Forelimb muscle (tissue), 1 donor: ENCODE results near the gene BCL2. TPM values are rescaled to one million over a fixed set of nuclear protein-coding genes. Genes with fewer than 3 reads are reported as not detected.

Source experiments
- DNase-seq: peaks from one replicate; pipeline ENCODE4 v3.0.0-alpha.2; 2013; ENCODE audit warnings: low read depth
- polyA plus RNA-seq: library from polyadenylated mRNA; unstranded; fragments of 120-200 nt; gene quantifications from one replicate; pipeline ENCODE4 v1.2.1, GENCODE V29; 2013; ENCODE audit not compliant: insufficient read length

BCL2 gene
- polyA plus RNA-seq, 1 donor: 13.1 TPM

GRCh38 chr18:63109022-63109421 lies 210.5 kb downstream of the BCL2 start:
- no peak for DNase-seq

- no peak for DNase-seq
These were observed 211.6 kb downstream of the BCL2 start for GRCh38 chr18:63107931-63108330.

GRCh38 chr18:63107171-63107845 lies 212.3 kb downstream of the BCL2 start:
- DNase-seq: no peak

DNA sequence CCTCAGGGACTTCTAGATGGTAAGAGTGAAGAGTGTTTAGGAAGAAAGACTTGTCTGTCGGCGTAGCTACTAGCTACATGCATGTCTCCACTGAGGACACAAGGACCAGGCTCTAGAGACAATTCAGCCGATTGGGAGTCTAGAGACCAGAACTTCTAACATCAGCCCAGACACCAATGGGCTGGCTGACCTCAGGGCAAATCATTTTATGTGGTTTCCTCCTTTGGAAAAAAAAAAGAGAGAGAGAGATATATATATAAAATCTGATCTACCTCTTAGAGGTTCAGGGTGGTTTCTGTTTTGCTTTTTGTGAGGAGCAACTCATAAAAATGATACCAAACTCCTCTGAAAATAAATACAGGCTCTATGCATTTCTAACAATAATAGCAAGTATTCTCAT lies 212.8 kb downstream of the BCL2 start:
- no peak for DNase-seq

GRCh38 chr18:63105636-63106316 lies 213.8 kb downstream of the BCL2 start:
- DNase-seq: no peak

- no peak for DNase-seq
These were observed 214.7 kb downstream of the BCL2 start for GRCh38 chr18:63104868-63105267.

GRCh38 chr18:63102941-63103744 lies 216.4 kb downstream of the BCL2 start:
- no peak for DNase-seq

GRCh38 chr18:63100630-63101055 lies 218.9 kb downstream of the BCL2 start:
- no peak for DNase-seq

DNA sequence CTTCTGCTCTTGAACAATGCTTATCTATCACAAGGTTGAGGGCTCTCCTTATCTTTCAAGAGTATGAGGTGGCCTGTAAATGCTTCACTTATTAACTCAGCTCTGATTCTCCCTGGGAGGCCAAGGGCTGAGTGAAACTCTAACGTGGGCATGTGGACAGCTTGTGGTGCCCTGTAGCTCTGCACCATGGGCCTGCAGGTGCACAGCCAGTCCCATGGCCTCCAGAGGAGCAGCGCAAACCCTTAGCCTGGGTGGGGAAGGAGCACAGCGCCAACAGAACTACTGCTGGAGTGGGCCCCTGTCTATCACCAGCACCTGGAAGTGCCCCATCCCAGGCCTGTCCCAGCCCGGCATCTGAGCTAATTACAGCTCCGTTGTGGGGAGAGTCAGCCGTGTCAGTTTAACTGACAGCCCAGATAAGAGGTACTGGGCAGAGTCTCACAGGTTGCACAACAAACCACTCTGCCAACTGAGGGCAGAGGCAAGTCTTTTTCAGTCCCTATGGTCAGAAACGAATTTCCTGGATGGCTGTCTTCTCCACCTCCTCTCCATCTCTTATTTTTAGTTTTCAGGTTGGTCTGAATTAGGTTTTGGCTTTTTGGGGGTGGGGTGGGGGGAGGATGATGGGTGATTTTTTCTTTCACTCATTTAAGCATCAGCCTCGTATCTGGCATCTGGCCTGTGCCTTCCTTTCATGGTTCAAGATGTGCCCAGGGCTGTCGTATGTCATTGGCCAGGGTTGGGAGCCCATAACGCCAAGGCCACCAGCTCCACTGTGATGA lies 219.5 kb downstream of the BCL2 start:
- no peak for DNase-seq

GRCh38 chr18:63099091-63099840 lies 220.3 kb downstream of the BCL2 start:
- no peak for DNase-seq

GRCh38 chr18:63098018-63098981 lies 221.3 kb downstream of the BCL2 start:
- DNase-seq: no peak

DNA sequence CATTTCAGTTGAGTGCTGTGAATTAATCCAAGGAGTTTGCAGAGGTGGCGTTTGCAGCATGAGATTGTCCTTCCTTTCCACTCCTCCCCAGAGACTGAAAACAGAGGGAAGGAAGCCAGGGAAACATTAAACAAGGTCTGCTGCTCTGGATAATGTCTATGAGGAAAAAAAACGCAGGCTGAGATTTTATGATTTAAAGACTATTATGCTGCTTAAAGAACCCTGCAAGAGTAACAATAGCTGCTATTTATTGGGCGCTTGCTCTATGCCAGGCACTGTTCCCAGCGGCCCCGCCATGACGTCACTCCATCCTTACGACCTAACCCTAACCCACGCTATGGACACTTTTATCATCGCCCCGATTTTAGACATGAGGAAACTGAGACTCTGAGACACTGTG lies 222.4 kb downstream of the BCL2 start:
- no peak for DNase-seq

GRCh38 chr18:63096327-63096874 lies 223.2 kb downstream of the BCL2 start:
- no peak for DNase-seq

DNA sequence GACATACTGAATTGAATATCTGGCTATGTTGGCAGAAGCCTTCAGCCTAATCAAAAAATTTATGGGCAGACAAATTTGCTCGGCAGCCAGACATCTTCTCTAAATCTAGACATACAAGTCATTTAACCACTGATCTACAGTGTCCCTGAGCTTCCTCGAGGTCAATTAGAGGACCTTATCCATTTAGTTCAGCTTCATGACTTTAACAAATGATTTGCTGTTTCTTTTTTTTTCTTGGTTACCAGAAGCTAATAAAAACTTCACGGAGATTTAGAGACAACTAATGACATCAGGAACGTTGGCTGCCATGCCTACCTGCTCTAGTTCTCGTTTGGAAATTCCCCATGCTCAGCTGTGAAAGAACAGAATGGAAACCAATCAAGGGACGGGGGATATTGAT lies 223.8 kb downstream of the BCL2 start:
- no peak for DNase-seq

DNA sequence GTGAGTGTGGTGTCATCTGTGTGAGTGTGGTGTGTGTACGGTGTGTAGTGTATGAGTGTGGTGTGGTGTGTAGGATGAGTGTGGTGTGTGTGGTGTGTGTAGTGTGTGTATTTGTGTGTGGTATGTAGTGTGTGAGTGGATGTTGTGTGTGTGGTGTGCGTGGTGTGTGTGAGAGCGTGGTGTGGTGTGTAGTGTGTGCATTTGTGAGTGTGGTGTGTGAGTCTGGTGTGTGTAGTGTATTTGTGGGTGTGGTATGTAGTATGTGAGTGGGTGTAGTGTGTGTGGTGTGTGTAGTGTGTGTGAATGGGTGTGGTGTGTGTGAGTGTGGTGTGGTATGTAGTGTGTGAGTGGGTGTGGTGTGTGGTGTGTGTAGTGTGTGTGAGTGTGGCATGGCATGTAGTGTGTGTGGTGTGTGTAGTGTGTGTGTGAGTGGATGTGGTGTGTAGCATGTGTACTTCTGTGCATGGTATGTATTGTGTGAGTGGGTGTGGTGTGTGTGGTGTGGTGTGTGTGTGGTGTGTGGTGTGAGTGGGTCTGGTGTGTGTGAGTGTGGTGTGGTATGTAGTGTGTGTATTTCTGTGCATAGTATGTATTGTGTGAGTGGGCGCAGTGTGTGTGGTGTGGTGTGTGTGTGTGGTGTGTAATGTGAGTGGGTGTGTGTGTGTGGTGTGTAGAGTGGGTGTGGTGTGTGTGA lies 227.8 kb downstream of the BCL2 start:
- no peak for DNase-seq

DNA sequence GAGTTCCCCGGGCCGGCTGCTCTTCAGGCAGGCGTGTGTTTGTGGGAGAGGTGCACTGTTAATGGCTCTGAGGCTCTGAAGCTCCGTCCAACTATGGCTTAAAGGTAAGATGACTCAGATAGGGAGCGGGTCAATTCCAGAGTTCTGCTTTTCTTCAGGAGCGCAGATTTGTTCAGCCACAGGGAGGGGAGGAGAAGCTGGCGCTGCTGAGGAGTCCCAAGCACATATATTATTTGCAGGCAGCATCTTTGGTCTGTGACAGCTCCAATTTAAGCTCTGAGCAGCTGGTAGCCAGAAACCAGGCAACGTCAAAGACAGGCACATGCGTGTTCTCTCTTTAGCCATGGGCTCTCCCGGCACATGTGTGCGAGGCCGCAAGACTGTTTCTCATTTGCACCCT lies 229.2 kb downstream of the BCL2 start:
- DNase-seq: no peak

DNA sequence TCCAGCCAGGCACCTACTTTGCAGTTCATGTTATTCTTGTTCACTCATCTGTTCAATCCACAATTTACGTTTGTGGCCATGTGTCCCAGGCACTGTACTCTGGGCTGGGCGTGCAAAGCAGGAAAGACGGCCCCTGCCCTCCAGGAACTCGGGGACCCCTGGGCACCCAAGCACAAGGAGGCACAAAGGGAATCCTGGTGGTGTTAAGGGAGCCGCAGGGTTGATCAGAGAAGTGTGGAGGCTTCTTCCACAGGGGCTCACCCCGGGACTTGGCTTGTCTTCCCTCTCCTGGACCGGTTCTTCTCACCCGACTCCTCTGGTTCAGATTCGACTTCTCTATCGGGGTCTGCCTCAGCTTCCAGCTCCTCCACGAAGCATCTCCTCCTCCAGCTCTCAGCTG lies 230.5 kb downstream of the BCL2 start:
- no peak for DNase-seq

DNA sequence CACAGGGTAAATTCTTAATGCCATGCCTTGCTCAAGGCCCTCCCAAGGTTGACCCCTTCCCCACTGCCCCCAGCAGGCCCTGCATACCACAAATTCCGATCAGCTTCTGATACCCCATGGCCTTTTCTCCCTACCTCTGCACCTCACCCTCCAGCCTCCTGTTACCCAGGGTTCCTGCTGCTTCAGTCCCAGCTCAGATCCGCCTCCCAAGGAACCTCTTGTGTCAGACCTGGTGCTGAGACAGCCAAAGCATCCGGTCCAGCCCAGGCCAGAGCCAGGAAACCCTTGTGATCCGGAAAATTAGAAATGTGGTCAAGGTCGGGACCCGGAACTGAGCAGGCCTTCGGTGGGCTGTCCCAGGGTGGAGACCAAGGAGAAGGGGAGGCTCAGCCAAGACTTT lies 231.3 kb downstream of the BCL2 start:
- no peak for DNase-seq
